HG03095 (cell line): ENCODE measurements around the gene NEK7.
"Not testable (repeated sequence)": the region's sequence is repeated elsewhere in the genome, so short reads cannot be mapped to it uniquely, and the experiment has no call there.

ENCODE experiments used
- ATAC-seq: cut with Tn5 transposase; IDR thresholded peaks from one replicate; pipeline ENCODE4 v1.9.1; 2021; ENCODE audit warnings: moderate library complexity; ENCODE audit not compliant: unreplicated experiment

NEK7 gene

DNA sequence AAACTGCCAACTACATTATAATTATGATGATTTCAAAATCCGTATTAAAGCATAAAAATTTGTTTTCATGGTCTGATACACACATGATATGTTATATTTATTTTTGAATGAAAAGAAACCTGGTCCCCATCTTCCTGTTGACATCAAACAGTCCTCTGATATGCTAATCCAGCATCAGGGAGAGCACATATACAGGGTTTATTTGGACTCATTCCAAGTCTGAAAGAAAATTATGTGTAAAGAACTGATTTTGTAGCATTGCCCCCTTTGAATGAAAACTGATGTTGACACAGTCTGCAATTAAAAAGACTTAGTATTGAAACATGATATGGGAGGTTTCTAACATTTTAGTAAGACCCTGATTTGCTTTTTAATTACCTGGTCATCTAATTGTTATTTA is 119.4 kb downstream of the NEK7 start:
- no peak for ATAC-seq

DNA sequence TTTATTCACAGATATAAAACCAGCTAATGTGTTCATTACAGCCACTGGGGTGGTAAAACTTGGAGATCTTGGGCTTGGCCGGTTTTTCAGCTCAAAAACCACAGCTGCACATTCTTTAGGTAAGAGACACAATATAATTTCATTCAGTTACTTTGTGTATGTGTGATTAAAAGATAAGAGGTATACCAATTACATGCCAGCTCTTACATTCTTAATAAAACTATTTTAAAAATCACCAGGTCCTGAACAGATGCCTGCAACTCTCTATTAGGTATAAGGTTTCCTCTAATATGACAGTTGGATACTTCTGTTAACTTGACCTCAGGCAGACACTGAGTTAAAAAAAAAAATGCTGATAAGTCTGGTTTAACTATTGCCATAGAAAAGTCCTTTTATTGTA is 122.1 kb downstream of the NEK7 start:
- ATAC-seq = no peak

DNA sequence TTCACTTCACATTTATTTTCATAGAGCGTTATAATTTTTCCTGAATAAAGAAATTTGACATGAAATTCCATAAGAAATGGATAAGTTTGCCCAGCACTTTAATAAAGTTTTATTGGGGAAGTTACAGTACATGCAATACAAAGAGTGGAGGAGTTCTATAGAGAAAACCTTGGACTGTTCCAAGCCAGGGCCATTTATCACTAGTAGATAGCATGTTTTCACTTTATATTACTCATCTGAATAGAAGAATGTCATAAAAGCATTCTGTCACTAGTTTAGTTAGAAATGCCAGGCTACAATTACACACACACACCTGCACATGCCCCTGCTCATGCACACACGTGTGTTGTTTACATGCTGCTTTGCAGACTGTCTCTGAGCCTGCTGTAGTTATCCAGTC is 123.3 kb downstream of the NEK7 start:
- ATAC-seq = no peak

DNA sequence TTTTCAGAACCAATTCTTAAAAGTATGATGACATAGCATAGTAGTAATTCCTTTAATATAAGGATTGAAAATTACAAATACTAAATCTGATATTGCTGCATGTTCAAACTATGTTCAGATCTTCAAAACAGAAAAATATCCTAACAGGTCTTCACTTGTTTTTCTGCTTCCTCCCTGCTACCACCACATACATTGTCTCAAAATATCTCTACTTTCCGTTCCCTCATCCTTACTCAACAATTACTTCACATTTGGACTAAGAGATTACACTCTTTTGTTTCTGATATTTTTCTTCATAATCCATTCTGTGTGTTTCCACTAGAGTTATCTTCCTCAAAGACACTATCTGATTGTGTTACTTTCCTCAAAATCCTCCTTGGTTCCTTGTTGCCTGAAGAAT is 125.1 kb downstream of the NEK7 start:
- no peak for ATAC-seq

DNA sequence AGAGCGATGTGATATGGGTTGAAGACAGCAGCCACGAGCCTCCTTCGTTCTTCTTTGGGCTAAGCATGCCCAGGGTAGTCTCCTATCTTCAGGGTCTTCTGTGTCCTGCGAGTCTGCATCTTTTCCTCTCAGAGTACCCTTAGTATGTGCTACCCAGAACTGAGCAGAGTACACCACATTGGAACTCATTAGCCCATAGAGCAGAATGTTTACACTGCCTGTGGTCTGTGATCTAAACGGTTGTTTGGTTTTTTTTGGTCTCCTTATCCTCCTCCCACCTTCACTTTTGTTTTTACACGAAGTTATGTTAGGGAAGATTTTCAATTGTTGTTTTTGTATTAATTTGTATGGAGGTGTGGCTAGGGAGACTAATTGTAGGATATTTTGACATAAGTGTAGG is 126.4 kb downstream of the NEK7 start:
- ATAC-seq = no peak

DNA sequence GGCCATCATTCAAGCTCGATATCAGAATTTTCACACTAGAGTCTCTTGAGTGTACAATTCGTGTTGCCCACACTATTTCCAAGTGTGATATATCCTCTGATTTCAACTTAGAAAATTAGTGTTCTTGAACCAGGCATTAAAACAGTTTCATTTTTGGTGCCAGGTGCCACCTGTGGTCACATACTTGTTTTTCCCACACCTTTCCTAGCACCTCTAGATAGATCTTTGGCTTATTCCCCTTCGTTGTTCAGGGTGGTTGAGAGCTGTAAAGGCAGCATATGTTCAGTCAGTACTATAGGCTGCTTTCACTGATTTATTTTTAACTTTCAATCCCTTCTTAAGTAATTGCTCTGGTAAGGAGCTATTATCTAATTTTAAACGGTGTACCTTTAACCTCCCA is 131.1 kb downstream of the NEK7 start:
- no peak for ATAC-seq

DNA sequence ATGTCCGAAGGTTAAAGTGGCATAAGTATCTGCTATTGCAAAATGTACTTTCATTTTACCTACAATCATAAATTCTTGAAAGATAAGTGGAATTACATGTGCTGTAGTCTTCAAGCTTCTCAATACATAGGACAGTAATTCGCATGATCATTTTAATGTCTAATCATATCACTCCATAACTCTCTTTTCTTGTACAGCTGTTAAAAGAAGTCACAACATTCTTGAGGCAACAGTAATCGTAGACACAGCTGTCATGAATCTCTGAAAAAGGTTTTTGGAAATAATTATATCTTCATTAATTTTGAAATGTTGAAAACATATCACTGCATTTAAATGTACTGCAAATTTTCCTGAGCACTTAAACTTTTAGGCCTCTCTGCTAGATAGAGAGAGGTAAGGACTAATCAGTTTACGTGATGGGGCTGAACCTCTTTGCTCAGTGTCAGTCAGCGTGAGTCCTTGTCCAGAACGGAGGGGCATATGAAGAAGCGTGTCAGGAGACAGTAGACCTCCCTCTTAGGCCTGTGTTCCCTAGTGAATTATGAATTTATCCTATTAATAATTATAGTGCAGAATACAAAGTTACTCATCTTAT is 133.4 kb downstream of the NEK7 start:
- no peak for ATAC-seq

DNA sequence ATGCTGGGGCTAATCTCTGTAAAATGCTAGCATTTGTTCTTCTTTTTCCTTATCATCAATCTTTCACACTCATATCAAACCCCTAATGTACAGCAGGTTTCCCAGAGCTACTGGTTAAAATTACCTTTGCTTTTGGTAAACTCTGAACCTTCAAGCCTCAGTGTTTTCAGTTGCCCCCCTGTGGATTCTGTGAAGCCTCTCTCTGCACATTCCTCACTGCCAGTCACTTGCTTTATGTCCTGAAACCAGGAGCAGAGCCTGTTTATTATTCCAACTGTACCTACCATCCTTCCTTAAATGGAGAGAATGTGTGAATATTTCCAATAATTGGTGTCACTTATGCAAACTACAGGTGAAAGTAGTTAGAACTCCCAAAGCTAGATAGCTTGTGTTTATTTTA is 134.2 kb downstream of the NEK7 start:
- no peak for ATAC-seq

DNA sequence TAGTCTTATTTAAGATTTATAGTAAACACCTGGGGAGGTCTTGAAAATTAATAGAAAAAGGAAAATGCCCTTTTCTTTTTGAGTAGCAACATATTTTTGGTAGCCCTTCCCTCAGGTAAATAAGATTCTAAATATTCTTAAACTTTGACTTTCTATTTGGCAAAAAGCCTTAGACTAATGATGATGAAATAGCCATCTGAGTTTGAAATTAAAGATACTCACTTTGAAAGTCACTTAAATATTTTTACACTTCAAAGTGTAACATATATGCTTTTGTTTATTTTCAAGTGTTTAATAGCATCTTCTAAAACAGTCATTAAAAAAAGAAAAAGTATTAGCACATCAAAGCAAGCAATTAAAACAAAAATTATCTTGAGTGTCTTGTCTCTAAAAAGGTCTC is 135.1 kb downstream of the NEK7 start:
- no peak for ATAC-seq

DNA sequence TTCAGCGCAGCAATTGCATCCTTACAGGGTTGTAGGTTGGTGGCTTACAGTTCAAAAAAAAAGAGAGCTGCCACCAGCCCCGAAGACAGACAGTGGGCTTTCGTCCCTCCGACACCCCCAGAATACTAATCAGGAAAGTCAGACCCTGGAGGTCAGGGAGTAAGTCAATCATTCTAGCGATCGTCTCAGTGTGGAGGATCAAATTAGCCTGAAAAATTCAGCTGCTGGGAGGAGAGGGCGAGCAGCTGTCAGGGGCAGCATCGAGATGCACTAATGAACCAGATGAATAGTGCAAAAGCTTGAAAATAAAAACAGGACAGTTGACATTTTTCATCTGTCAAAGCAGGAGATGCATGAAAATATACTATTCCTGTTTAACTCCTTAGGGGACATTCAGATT is 138.4 kb downstream of the NEK7 start:
- no peak for ATAC-seq

DNA sequence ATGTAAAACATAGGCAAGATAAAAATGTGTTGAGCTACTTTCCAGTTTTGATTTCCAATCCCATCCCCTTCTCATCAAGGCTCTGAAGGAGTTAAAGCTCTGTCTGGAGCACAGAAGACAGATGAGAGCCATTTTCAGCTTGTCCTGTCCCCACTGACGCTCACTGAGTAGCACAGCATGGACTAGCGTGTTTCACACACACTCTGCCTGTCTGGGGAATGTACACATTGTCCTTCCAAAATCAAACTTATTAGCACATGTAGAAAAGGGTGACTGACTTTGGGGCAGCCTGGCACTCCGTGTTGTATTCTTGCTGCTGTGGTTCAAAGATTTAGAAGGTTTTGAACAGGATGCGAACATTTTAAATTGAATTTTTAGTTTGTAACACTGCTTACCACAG is 139.2 kb downstream of the NEK7 start:
- no peak for ATAC-seq

DNA sequence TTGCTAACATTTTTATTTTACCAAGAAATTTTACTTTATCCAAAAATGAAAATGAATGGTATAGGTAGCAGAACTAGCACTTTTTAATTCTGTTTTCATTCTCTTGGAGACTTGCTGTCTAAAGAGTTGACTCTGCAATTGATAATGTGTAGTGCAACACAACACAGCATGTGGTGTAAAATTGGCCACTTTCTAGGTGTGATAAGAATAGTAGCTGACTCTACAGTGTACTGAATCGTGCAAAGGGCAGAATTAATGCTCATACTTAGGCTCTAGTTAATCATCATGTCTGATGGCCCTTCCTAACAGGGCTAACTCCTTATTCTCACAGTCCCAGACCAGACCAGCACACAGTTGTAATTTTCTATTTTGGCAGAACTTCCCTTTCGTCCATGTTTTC is 140.5 kb downstream of the NEK7 start:
- ATAC-seq = no peak

DNA sequence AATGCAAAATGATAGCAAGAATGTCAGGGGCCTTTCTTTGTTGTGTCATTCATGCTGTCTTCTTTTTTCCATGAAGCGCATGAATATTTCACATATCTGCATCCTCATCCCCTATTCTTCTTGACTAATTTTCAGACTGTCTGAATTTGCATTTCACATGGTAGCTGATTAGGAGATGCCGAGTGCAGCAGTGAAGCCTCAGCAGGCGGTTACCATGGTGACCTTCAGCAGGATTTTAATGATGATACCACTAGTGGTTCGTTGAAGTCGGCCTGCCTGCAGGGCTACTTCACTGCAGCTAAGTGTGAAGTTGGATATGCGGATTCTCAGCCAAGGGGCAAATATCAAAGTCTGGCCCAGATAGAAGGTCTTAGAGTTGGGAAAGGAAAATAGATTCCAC is 141.8 kb downstream of the NEK7 start:
- no peak for ATAC-seq

DNA sequence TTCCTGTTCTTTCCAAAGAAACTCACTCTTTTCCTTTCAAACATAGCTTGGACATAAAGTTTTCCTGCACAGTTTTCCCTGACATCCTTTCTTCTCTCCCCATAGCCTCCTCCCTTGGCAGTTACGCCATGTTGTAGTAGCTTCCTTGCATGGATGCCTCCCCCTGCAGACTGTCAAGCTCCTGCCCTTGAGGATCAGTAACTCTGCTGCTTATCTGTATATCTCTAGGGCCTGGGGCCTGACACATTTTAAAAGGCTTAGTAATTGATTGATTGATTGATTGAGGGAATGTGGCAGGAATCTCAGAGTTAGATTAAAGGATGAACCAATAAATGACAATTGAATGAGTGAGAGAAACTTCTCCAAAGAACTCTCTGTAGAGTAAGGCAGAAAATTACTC is 143.7 kb downstream of the NEK7 start:
- no peak for ATAC-seq

DNA sequence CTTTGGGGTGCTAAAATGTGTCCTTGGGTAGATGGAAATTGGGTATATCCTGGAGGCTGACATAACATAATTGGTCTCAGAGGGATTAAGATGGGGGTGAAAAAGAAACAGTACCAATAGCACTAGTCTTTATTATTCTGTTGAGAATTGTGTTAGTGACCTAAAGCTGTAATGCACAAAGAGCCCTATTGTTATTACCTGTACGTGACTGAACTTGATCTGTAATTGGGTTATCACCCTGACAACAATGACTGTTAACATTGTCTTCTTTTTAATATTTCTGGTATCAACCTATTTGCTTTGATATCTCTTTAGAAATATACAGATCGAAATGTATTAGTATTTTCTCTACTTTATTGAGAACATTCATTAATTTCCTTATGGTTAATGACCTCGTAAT is 147.6 kb downstream of the NEK7 start:
- ATAC-seq = no peak

DNA sequence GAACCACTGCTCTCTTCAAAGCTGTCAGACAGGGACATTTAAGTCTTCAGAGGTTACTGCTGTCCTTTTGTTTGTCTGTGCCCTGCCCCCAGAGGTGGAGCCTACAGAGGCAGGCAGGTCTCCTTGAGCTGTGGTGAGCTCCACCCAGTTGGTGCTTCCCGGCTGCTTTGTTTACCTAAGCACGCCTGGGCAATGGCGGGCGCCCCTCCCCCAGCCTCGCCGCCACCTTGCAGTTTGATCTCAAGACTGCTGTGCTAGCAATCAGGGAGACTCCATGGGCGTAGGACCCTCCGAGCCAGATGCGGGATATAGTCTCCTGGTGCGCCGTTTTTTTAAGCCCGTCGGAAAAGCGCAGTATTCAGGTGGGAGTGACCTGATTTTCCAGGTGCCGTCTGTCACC is 158.0 kb downstream of the NEK7 start:
- not testable (repeated sequence) for ATAC-seq

DNA sequence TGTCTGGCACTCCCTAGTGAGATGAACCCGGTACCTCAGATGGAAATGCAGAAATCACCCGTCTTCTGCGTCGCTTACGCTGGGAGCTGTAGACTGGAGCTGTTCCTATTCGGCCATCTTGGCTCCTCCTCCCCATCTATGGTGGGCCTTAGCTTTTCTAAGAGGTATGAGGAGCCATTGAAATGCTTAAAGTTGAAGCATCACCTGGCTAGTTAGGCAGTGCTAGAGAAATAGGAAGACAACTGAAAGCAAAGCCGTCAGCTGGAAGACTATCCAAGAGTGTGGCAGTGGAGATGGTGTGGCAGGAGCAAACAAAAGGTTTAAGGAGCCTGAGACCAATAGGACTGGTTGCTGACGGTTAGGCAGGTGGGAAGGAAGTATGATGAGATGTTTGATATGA is 158.5 kb downstream of the NEK7 start:
- not testable (repeated sequence) for ATAC-seq

DNA sequence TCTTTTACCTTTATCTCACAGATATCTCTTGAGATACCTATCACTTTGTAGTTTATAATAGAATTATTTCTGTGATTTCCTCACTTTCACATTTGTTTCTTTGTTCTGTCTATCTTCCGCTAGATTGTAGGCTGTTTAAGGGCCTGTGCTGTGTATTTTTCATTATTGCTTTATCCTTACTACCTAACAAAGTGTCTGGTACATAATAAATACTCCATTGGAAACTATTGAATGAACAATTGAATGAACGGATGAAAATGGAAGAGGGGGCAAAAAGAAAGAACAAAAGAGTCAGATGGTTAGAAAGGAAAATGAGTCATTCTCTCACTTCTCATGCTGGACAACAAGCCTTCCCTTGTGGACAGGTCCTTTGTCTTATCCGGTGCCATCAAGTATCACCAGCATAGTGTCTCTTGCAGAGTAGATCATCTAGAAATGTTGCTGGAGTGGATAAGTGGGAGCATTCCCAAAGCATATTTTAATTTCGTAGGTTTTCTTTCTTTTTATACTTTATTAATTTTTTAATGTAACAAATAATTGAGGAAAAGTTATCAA is 159.8 kb downstream of the NEK7 start:
- no peak for ATAC-seq

DNA sequence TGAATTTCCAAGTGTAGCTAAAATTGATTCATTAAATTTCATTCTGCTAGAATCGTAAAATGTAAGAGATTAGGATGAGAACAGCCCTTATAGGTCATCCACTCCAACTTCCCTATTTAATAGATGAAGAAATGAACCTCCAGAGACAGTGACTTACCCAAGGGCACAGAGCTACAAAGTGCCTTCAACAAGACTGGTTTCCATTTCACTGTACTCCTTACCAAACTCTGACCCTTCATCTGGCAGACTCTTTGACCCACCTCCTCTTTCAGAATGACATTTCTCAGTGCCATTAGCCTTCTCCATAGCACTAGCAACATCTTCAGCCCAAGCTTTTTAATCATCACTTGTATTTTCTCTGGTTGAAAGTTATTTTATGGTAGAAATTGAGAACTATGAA is 161.3 kb downstream of the NEK7 start:
- ATAC-seq = no peak

DNA sequence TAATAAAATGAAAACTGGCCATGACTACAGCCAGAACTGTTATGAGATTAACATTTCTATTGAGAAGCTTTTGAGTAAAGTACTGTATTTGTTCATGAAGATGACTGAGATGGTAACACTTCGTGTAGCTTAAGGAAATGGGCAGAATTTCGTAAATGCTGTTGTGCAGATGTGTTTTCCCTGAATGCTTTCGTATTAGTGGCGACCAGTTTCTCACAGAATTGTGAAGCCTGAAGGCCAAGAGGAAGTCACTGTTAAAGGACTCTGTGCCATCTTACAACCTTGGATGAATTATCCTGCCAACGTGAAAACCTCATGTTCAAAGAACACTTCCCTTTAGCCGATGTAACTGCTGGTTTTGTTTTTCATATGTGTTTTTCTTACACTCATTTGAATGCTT is 164.0 kb downstream of the NEK7 start:
- no peak for ATAC-seq

DNA sequence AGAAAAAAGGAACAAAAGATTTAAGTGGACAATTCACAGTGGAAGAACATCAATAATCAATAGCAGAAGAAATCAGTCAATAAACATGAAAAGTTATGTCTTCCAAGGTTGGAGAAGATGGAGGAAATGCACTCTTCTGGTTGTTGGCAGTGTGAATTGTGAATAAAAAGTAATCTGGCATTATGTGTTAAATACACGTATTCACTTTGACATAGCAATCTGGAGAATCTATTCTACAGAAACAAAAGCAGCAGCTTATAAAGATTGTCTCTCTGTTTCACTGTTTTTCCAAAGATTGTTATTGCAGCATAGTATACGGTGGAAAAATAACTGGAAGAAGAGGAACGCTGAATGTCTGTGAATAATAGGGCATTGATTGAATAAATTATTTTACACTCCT is 169.4 kb downstream of the NEK7 start:
- ATAC-seq = no peak

DNA sequence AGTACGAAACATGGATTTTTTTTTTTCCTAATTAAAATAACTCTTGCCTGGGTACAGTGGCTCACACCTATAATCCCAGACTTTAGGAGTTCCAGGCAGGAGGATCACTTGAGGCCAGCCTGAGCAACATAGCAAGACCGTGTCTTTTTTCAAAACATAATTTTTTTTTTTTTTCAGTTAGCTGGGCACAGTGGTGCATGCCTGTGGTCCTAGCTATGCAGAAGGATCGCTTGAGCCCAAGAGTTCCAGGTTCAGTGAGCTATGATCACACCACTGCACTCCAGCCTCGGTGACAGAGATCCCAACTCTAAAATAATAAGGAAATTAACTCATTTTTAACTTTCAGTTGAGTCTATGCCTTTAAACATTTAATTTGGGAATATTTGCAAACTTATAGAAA is 170.1 kb downstream of the NEK7 start:
- no peak for ATAC-seq

DNA sequence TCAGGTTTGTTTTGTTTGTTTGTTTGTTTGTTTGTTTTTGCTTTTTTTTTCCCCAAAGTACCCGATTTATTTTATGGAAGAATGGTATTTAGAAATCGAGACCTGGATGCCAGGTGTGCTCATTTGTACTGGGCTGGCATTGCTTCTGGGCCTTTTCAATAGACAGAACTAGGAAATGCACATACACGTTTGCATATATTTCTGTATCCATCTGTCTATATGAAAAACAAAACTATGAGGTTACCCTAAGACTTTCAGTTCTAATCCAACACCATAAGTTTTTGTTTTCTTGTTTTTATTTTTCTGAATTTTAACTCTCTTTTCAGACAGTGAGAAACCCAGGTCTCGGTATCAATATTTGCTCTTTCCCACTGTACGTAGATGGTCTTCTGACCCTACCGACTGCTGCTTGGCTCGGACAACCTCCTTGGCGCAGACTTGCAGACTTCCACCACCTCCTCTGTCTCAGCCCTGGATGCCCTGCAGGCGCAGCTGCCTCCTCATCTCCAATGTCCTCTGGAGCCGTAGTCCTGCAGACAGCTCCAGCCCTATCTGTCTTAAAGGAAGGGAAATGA is 171.7 kb downstream of the NEK7 start:
- no peak for ATAC-seq
